ENCODE measurements around the gene STK32C. TPM values are rescaled to one million over a fixed set of nuclear protein-coding genes. Genes with fewer than 3 reads are reported as not detected.

The STK32C gene
- total RNA-seq, 6 donors from 2014 or later, result 4.8 to 18.3 (median 15.6) TPM

GRCh38 chr10:132303361-132304115, 4.2 kb downstream of the STK32C start:
- Histone ChIP-seq H3K27me3 (no peaks in the 10 kb centered on the region), H3K36me3 (no peaks in the 10 kb centered on the region), H3K4me3 (no peak overlapping the region), H3K27ac (no peak overlapping the region), H3K9me3 (no peaks in the 10 kb centered on the region), H3K4me1 (peaks cover 7 to 17% (median 10%) of the 10 kb centered on the region in 4 donors)
- WGBS, 2 donors, result 92% methylated on average over 21 of the region's 21 CpGs
- ATAC-seq (ENCODE audit: low FRiP score in 2 of 2) (no peak), DNase-seq (no peak)
- TF ChIP-seq POLR2AphosphoS5 (IDR thresholded peaks at IDR 0.05) (no peak), EP300 (IDR thresholded peaks at IDR 0.05) (no peak), POLR2A (IDR thresholded peaks at IDR 0.05) (no peak)
- TF ChIP-seq, protein P1, sequence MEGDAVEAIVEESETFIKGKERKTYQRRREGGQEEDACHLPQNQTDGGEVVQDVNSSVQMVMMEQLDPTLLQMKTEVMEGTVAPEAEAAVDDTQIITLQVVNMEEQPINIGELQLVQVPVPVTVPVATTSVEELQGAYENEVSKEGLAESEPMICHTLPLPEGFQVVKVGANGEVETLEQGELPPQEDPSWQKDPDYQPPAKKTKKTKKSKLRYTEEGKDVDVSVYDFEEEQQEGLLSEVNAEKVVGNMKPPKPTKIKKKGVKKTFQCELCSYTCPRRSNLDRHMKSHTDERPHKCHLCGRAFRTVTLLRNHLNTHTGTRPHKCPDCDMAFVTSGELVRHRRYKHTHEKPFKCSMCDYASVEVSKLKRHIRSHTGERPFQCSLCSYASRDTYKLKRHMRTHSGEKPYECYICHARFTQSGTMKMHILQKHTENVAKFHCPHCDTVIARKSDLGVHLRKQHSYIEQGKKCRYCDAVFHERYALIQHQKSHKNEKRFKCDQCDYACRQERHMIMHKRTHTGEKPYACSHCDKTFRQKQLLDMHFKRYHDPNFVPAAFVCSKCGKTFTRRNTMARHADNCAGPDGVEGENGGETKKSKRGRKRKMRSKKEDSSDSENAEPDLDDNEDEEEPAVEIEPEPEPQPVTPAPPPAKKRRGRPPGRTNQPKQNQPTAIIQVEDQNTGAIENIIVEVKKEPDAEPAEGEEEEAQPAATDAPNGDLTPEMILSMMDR (IDR thresholded peaks at IDR 0.05), result no peak

DNA sequence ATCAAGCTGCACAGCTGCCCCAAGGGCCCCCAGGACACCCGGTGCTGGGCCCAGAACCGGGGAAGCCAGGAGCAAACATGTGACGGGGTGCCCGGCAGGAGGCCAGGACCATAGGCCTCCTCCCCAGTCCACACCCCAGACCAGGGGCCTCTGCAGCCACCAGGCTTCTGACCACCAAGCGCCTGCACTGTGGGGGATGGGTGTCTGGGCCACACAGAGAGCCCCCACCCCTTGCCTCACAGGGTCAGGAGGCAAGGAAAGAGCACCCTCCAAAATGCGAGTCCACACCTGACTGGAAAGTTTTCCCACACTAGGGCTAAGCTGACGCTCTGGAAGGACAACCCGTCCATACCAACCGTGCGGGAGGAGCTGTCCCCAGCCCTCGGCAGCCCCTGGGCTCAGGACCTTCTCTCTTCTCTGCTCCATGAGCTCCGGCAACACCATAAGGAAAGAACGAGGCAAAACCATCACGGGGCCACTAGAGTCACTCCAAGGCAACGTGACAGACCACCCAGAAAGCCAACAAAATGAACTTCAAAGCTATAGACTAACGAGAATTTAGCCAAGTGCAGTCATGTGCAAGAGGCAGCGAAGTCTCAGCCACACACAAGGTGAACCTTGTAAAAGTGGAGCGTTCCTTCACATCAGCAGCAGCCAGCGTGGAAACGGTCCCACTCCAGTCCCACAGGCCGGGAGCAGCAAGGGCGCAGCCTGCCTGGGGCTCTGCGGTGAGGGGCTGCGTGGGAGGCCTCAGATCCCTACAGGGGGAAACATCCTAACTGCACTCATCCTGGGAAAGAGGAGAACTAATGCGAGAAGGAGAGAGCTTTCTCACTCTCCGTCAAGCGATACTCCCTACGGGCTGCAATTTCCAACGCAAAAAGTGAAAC, 5.1 kb downstream of the STK32C start:
- no peak overlapping the region for H3K4me3 ChIP-seq
- peak in 1 of 2 donors; percentile 67 for DNase-seq

DNA sequence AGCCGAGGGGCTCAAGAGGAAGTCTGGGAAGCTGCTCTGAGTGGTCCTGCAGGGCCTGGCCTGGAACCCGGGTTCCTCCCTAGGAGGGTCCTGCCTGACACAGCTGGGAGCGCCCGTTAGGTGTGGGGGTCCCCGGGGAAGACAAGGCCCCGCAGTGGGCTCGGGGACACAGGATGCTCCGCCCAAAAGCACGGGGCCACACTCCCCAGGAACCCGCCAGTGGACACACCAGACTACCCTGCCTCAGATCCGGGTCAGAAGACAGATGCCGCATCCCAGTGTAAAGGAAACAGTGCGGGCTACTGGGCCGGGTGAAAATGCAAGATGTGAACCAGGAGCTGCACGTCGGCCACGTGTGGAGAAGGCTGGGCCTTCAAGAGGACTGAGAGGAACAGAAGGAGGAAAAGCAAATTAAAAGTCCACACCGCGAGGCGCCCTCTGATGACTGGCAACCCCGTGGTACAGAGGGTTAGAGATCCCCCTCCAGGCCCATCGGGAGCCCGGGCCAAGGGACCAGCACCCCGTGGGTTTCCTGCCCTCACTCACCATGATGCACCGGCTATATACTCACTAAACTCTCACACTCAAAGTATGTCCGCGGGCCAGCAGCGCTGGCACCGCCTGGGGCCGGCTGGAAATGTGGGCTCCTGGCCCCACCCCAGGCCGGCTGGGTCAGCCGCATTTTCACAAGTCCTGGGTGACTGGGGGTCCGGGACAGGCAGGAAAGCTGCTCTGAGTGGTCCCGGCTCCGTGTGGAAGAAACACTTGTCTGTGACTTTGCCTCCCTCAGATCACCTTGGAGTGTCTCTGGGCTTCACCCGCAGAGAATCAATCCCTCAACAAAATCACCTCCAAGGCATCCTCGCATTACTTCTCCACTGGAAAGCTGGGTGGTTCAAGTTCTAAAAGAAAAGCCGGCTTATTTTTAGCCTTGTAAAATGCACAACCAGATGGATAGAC, 6.1 kb downstream of the STK32C start:
- Histone ChIP-seq H3K9me3 (no peaks in the 10 kb centered on the region), H3K27me3 (no peaks in the 10 kb centered on the region), H3K27ac (no peak overlapping the region), H3K4me3 (no peak overlapping the region), H3K4me1 (peaks cover 1 to 7% (median 4%) of the 10 kb centered on the region in 4 donors), H3K36me3 (no peaks in the 10 kb centered on the region)
- ATAC-seq (ENCODE audit: low FRiP score in 2 of 2) (no peak), DNase-seq (peak in 1 of 2 donors; percentile 64)
- TF ChIP-seq, protein P1 (IDR thresholded peaks at IDR 0.05), result no peak
- TF ChIP-seq EP300 (IDR thresholded peaks at IDR 0.05), result no peak
- TF ChIP-seq POLR2AphosphoS5 (IDR thresholded peaks at IDR 0.05), result no peak
- TF ChIP-seq POLR2A (IDR thresholded peaks at IDR 0.05), result no peak
- 92% methylated on average over 30 to 34 of the region's 38 CpGs for WGBS, 2 donors

More for the DNA sequence above, 5.1 kb downstream of the STK32C start:
- Histone ChIP-seq H3K4me1 (peaks cover 8 to 15% (median 10%) of the 10 kb centered on the region in 4 donors), H3K27me3 (no peaks in the 10 kb centered on the region), H3K9me3 (no peaks in the 10 kb centered on the region), H3K27ac (no peak overlapping the region), H3K36me3 (no peaks in the 10 kb centered on the region)
- ATAC-seq (ENCODE audit: low FRiP score in 2 of 2), result no peak
- TF ChIP-seq EP300 (IDR thresholded peaks at IDR 0.05) (no peak), POLR2A (IDR thresholded peaks at IDR 0.05) (no peak), POLR2AphosphoS5 (IDR thresholded peaks at IDR 0.05) (no peak)
- TF ChIP-seq, protein P1 (IDR thresholded peaks at IDR 0.05), result no peak
- 92% methylated on average over 27 to 29 of the region's 29 CpGs for WGBS, 2 donors

DNA sequence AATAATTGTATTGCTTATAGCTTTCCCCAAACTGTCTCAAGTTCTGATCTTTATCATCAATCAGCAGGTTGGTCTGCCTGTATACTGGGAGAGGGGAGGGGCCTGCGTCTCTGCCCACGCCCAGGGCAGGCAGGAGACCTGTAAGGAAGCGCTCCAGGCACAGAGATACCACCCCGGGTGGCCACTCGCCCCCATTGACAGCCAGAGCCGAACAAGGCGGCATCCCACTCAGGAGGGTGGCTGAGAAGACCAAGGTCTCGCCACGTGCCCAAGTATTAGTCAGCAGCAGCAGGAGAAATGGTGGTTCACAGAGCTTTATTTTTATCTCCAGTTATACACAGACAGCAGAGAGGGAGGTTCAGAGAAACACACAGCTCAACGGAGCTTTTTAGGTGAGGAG, 7.2 kb downstream of the STK32C start:
- no peak for DNase-seq
- TF ChIP-seq POLR2AphosphoS5 (IDR thresholded peaks at IDR 0.05) (no peak), EP300 (IDR thresholded peaks at IDR 0.05) (no peak), POLR2A (IDR thresholded peaks at IDR 0.05) (no peak)
- ATAC-seq (ENCODE audit: low FRiP score in 2 of 2), result no peak
- WGBS, 2 donors, result 67 to 88% methylated on average over 9 to 10 of the region's 10 CpGs
- Histone ChIP-seq H3K9me3 (no peaks in the 10 kb centered on the region), H3K4me3 (no peak overlapping the region), H3K4me1 (peaks cover 0 to 3% (median 0%) of the 10 kb centered on the region in 4 donors), H3K27ac (no peak overlapping the region), H3K36me3 (no peaks in the 10 kb centered on the region), H3K27me3 (no peaks in the 10 kb centered on the region)

Data from upper lobe of left lung (tissue), 6 donors.